Stomach (tissue), 9 donors: ENCODE results near the gene CST4. TPM values are rescaled to one million over a fixed set of nuclear protein-coding genes. Genes with fewer than 3 reads are reported as not detected.
"Not testable (repeated sequence)": the region's sequence is repeated elsewhere in the genome, so short reads cannot be mapped to it uniquely, and the experiment has no call there.

ENCODE experiments used
- DNase-seq, 2 donors: peaks; one replicate each; pipeline versions ENCODE4 v3.0.0 to v3.0.0-alpha.2; 2013 to 2019
- H3K27ac ChIP-seq, 5 donors: fragments of 200-600 bp in 4 of 5; sonication (generic) in 4 of 5; one replicate each; pipeline ENCODE4 v1.5.1; 2013 to 2019; ENCODE audit warnings: mild to moderate bottlenecking in 1 of 5, moderate library complexity in 1 of 5
- H3K27me3 ChIP-seq, 3 donors: fragments of 200-600 bp; sonication (generic); one replicate each; pipeline ENCODE4 v1.5.1; 2017 to 2019; ENCODE audit warnings: mixed run types in 1 of 3
- H3K36me3 ChIP-seq, 4 donors: fragments of 200-600 bp; sonication (generic); 1 replicate in 3 of 4; 2 replicates in 1 of 4; pipeline ENCODE4 v1.5.1; 2016 to 2019
- H3K4me1 ChIP-seq, 4 donors: fragments of 200-600 bp; sonication (generic); one replicate each; pipeline ENCODE4 v1.5.1; 2016 to 2019
- H3K4me3 ChIP-seq, 4 donors: fragments of 200-600 bp; sonication (generic) in 3 of 4; one replicate each; pipeline ENCODE4 v1.5.1; 2016 to 2019; ENCODE audit warnings: mild to moderate bottlenecking in 1 of 4
- H3K9me3 ChIP-seq, 4 donors: fragments of 200-600 bp; sonication (generic); one replicate each; pipeline ENCODE4 v1.5.1; 2016 to 2019
- CTCF ChIP-seq, 7 experiments: fragments of 450-650 bp in 4 of 7; fragments of 200-600 bp in 3 of 7; sonication (generic) in 3 of 7; IDR thresholded peaks; one replicate each; pipeline ENCODE4 v1.5.1; 2016 to 2019; ENCODE audit warnings: antibody characterized with exemption in 7 of 7, control low read depth in 2 of 7, mild to moderate bottlenecking in 1 of 7
- EP300 ChIP-seq: sonication (generic); formaldehyde crosslinking; IDR thresholded peaks from one replicate; pipeline ENCODE4 v1.6.1; 2017; ENCODE audit warnings: antibody characterized with exemption
- POLR2A ChIP-seq, 4 donors: fragments of 450-650 bp; IDR thresholded peaks; one replicate each; pipeline ENCODE4 v1.6.1; 2016; ENCODE audit warnings: antibody characterized with exemption in 4 of 4, control low read depth in 2 of 4, mild to moderate bottlenecking in 1 of 4, moderate library complexity in 1 of 4
- POLR2AphosphoS5 ChIP-seq, 3 donors: sonication (generic); formaldehyde crosslinking; IDR thresholded peaks; one replicate each; pipeline ENCODE4 v1.6.1; 2016; ENCODE audit warnings: antibody characterized with exemption in 3 of 3
- WGBS, 5 donors: extraction: QIAGEN DNeasy Blood & Tissue Kit in 3 of 5; methylation state at CpG; one replicate each; pipeline versions ENCODE4 v1.1.5 to v1.1.7; 2013 to 2018; 5-methylcytosine and 5-hydroxymethylcytosine counted together
- intact Hi-C: fragments of 100-400 bp; cut with DNase I; formaldehyde crosslinking; loops from one replicate; pipeline ENCODE4 v1.15.1; 2023; ENCODE audit warnings: low total_unique reads
- polyA plus RNA-seq, 3 donors: library from polyadenylated mRNA; stranded (reverse); fragments of 200-250 nt; gene quantifications; one replicate each; pipeline ENCODE4 v1.2.3, GENCODE V29; 2013
- total RNA-seq, 5 donors: library from RNA; depleted of rRNA; stranded (reverse); fragments of >200 nt; gene quantifications; one replicate each; pipeline versions ENCODE4 v1.1.0 to v1.2.3, GENCODE V29; 2014 to 2016
- donor health status: healthy with polysubstance abuse.
- donor health status: Bipolar disorder and iron deficiency.
- donor health status: healthy.

The CST4 gene
- total and polyA plus RNA-seq, 8 donors = not detected

GRCh38 chr20:23723659-23724307, 34.9 kb upstream of the CST4 start:
- H3K36me3 ChIP-seq, H3K27ac ChIP-seq, H3K27me3 ChIP-seq, H3K4me1 ChIP-seq, intact Hi-C loops, H3K4me3 ChIP-seq, H3K9me3 ChIP-seq: not testable (repeated sequence)
- 36 to 56% (median 50%) methylated on average over 2 of the region's 2 CpGs for WGBS, 5 donors
- peak in 3 of 7 experiments; percentile 13 to 37 (median 34) for TF ChIP-seq CTCF (IDR thresholded peaks at IDR 0.05)
- DNase-seq = peak in 1 of 2 donors; percentile 20

DNA sequence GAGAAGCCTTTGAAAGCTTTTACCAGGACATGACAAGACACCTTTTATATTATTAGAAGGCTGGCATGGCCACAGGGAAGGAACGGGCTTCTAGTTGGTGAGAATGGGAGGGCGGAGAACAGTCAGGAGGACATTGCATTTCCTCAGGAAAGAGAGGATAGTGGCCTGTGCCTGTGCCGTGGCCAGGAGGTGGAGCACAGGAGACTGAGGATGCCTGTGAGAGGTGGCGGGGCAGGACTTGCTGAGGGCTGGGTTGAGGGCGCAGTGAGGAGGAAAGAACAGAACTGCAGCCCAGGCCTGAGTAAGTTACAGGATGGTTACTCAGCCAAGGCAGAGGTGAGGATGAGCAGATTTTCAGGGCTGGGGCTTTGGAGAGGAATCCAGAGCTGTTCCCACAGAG, 34.0 kb upstream of the CST4 start:
- DNase-seq, H3K27me3 ChIP-seq, H3K4me1 ChIP-seq, intact Hi-C loops, H3K4me3 ChIP-seq, H3K27ac ChIP-seq, H3K36me3 ChIP-seq, H3K9me3 ChIP-seq: not testable (repeated sequence)
- WGBS, 5 donors = 60 to 70% (median 67%) methylated on average over 5 of the region's 5 CpGs

DNA sequence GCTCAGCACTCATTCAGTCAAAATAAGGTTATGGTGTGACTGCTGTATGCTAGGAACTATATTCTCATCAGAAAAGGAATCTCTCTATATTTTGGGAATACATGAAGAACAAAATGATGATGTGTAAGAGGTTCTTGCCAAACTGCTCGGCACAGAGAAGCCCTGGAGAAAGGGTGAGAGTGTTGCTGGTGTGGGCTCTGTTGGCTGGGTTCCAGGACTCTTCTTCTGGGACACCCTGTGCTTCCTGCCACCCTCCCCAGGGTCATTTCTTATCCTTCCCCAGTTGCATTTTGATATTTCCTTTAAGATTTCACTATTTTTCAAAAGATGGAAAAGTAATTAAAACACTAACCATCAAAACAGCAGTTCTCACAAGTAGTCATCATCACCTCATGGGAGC, 33.1 kb upstream of the CST4 start:
- no peak overlapping the region for H3K4me3 ChIP-seq
- H3K27ac ChIP-seq = no peak overlapping the region
- H3K27me3 ChIP-seq = peaks cover 0 to 7% (median 0%) of the 10 kb centered on the region in 3 donors
- whole genome bisulfite sequencing, 5 donors = 18 to 63% (median 60%) methylated on average over 1 of the region's 1 CpG
- H3K4me1 ChIP-seq = no peaks in the 10 kb centered on the region
- TF ChIP-seq CTCF (IDR thresholded peaks at IDR 0.05) = no peak
- no peak for TF ChIP-seq POLR2AphosphoS5 (IDR thresholded peaks at IDR 0.05)
- no peaks in the 10 kb centered on the region for H3K9me3 ChIP-seq
- no peak for DNase-seq
- H3K36me3 ChIP-seq = no peaks in the 10 kb centered on the region
- intact Hi-C loops = no loop called here

GRCh38 chr20:23719351-23719750, 30.5 kb upstream of the CST4 start:
- 36 to 55% (median 44%) methylated on average over 9 of the region's 9 CpGs for WGBS, 5 donors
- H3K4me3 ChIP-seq, DNase-seq, H3K36me3 ChIP-seq, H3K27me3 ChIP-seq, H3K27ac ChIP-seq, H3K4me1 ChIP-seq, H3K9me3 ChIP-seq, intact Hi-C loops: not testable (repeated sequence)

- DNase-seq, intact Hi-C loops, H3K4me1 ChIP-seq, H3K9me3 ChIP-seq, H3K27ac ChIP-seq, H3K36me3 ChIP-seq, H3K4me3 ChIP-seq: not testable (repeated sequence)
- H3K27me3 ChIP-seq = peaks cover 0 to 14% (median 0%) of the 10 kb centered on the region in 3 donors
Measured at GRCh38 chr20:23711778-23712177, 22.9 kb upstream of the CST4 start.

- peaks cover 0 to 14% (median 0%) of the 10 kb centered on the region in 3 donors for H3K27me3 ChIP-seq
- no peak for TF ChIP-seq POLR2A (IDR thresholded peaks at IDR 0.05)
- TF ChIP-seq EP300 = no peak
- no peak for TF ChIP-seq POLR2AphosphoS5 (IDR thresholded peaks at IDR 0.05)
- no peak for TF ChIP-seq CTCF (IDR thresholded peaks at IDR 0.05)
- no peak for DNase-seq
- no peaks in the 10 kb centered on the region for H3K36me3 ChIP-seq
- no peaks in the 10 kb centered on the region for H3K4me1 ChIP-seq
- no peaks in the 10 kb centered on the region for H3K9me3 ChIP-seq
- intact Hi-C loops = no loop called here
- no peak overlapping the region for H3K27ac ChIP-seq
- 80 to 95% (median 91%) methylated on average over 4 of the region's 4 CpGs for WGBS, 5 donors
- no peak overlapping the region for H3K4me3 ChIP-seq
Measured at GRCh38 chr20:23710771-23711170, 21.9 kb upstream of the CST4 start.
